Body of pancreas (tissue), 4 donors: ENCODE measurements around the gene ZNF521.

ENCODE experiments used
- POLR2A ChIP-seq, 3 donors: fragments of 450-650 bp; IDR thresholded peaks; one replicate each; pipeline ENCODE4 v1.6.1; 2016; ENCODE audit warnings: antibody characterized with exemption in 3 of 3, mild to moderate bottlenecking in 2 of 3
- TF ChIP-seq, protein P1 (sequence below), 7 experiments: fragments of 450-650 bp in 4 of 7; fragments of 200-600 bp in 3 of 7; sonication (generic) in 3 of 7; IDR thresholded peaks; one replicate each; pipeline ENCODE4 v1.5.1; 2016 to 2019; ENCODE audit warnings: antibody characterized with exemption in 7 of 7

GRCh38 chr18:25326361-25326952 lies 25.5 kb downstream of the ZNF521 start:
- TF ChIP-seq, protein P1, sequence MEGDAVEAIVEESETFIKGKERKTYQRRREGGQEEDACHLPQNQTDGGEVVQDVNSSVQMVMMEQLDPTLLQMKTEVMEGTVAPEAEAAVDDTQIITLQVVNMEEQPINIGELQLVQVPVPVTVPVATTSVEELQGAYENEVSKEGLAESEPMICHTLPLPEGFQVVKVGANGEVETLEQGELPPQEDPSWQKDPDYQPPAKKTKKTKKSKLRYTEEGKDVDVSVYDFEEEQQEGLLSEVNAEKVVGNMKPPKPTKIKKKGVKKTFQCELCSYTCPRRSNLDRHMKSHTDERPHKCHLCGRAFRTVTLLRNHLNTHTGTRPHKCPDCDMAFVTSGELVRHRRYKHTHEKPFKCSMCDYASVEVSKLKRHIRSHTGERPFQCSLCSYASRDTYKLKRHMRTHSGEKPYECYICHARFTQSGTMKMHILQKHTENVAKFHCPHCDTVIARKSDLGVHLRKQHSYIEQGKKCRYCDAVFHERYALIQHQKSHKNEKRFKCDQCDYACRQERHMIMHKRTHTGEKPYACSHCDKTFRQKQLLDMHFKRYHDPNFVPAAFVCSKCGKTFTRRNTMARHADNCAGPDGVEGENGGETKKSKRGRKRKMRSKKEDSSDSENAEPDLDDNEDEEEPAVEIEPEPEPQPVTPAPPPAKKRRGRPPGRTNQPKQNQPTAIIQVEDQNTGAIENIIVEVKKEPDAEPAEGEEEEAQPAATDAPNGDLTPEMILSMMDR (IDR thresholded peaks at IDR 0.05): no peak
- no peak for TF ChIP-seq POLR2A (IDR thresholded peaks at IDR 0.05)
